CD4-positive, alpha-beta T cell treated with Interleukin-15 for 4 hours (primary cell): Measurements from ENCODE around the gene HIVEP3.

Source experiments
- DNase-seq: peaks from one replicate; pipeline ENCODE4 v3.0.0-alpha.2; 2020; ENCODE audit warnings: low spot score

The HIVEP3 gene

GRCh38 chr1:41515778-41516167 is 402.9 kb downstream of the HIVEP3 start:
- DNase-seq, result no peak

GRCh38 chr1:41515131-41515678 is 403.5 kb downstream of the HIVEP3 start:
- DNase-seq, result no peak

- DNase-seq, result no peak
These were observed 404.3 kb downstream of the HIVEP3 start for GRCh38 chr1:41514381-41514780.

- no peak for DNase-seq
These were observed 405.4 kb downstream of the HIVEP3 start for GRCh38 chr1:41513383-41513735.

GRCh38 chr1:41512701-41513382 is 405.9 kb downstream of the HIVEP3 start:
- DNase-seq, result no peak

- no peak for DNase-seq
These were observed 407.5 kb downstream of the HIVEP3 start for GRCh38 chr1:41511239-41511540.

GRCh38 chr1:41510531-41511238 is 408.0 kb downstream of the HIVEP3 start:
- DNase-seq, result no peak

- no peak for DNase-seq
These were observed 409.5 kb downstream of the HIVEP3 start for GRCh38 chr1:41509270-41509671.

- DNase-seq, result no peak
These were observed 410.4 kb downstream of the HIVEP3 start for GRCh38 chr1:41508290-41508689.

- DNase-seq, result no peak
These were observed 410.9 kb downstream of the HIVEP3 start for GRCh38 chr1:41507836-41508235.

GRCh38 chr1:41507110-41507720 is 411.5 kb downstream of the HIVEP3 start:
- no peak for DNase-seq

GRCh38 chr1:41504114-41505035 is 414.3 kb downstream of the HIVEP3 start:
- DNase-seq, result no peak

- no peak for DNase-seq
These were observed 415.1 kb downstream of the HIVEP3 start for GRCh38 chr1:41503538-41504113.

- no peak for DNase-seq
These were observed 415.8 kb downstream of the HIVEP3 start for GRCh38 chr1:41502912-41503311.

GRCh38 chr1:41501581-41501980 is 417.1 kb downstream of the HIVEP3 start:
- no peak for DNase-seq

- no peak for DNase-seq
These were observed 417.8 kb downstream of the HIVEP3 start for GRCh38 chr1:41500781-41501518.

- no peak for DNase-seq
These were observed 418.3 kb downstream of the HIVEP3 start for GRCh38 chr1:41500378-41500777.

GRCh38 chr1:41499591-41499990 is 419.1 kb downstream of the HIVEP3 start:
- no peak for DNase-seq

GRCh38 chr1:41498804-41499203 is 419.9 kb downstream of the HIVEP3 start:
- no peak for DNase-seq

GRCh38 chr1:41498391-41498790 is 420.3 kb downstream of the HIVEP3 start:
- DNase-seq, result no peak

- no peak for DNase-seq
These were observed 421.2 kb downstream of the HIVEP3 start for GRCh38 chr1:41497461-41498030.
